Activated CD4-positive, alpha-beta T cell treated with anti-CD3 and anti-CD28 coated beads for 24 hours (primary cell): ENCODE data around the gene SYVN1.
A peak's percentile ranks its signal among the peaks of the same experiment; 100 is the strongest.
"Not testable (repeated sequence)": the region's sequence is repeated elsewhere in the genome, so short reads cannot be mapped to it uniquely, and the experiment has no call there.

Experiments
- DNase-seq, 2 donors: peaks; one replicate each; pipeline ENCODE4 v3.0.0-alpha.2; 2020; ENCODE audit warnings: low read depth in 2 of 2

SYVN1 gene

DNA sequence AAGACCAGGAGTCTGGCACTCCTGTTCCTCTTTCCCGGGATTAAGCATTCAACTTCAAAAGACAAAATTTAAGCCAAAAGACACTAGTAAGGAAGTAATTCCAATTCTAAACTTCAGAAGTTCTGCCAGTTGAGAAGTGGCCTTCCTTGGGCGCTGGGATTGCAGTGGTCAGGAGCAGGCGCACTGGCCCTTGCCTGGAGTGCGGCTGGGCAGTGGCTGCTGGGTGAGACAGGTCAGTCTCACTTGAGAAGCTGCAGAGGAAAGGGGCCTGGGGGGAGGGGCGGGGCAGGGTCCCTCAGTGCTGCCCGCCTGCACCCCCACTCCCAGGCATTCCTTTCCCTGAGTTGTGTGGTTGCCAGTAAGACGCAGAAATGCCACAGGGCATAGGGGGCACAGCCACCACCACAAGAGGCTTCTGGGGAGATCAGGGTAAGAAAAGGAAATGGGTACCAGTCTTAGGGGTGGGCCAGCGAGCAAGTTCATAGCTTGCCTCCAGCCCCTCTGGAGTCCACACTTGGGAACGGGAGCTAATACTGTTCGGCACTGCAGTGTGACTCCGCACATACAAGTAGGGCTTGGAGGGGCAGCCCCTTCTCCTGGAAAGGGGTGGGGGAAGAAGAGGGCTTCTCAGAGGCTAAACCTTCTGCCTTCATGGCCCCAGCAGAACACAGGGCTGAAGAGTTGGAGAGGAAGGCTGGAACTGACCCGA lies 6.7 kb downstream of the SYVN1 start:
- DNase-seq = no peak

- no peak for DNase-seq
Observed at GRCh38 chr11:65126624-65127274, 7.6 kb downstream of the SYVN1 start.

- DNase-seq = no peak
Observed at GRCh38 chr11:65125197-65126056, 8.9 kb downstream of the SYVN1 start.

- DNase-seq = no peak
Observed at GRCh38 chr11:65124480-65125196, 9.7 kb downstream of the SYVN1 start.

- DNase-seq = peak; percentile 97 to 99
Observed at GRCh38 chr11:65121865-65122696, 12.2 kb downstream of the SYVN1 start, which contains the start of the genes FAU and MRPL49. FAU (minus strand) TSS chr11:65122134; CDS start chr11:65121813, 321 bp downstream. MRPL49 (plus strand) TSS chr11:65122321; CDS start chr11:65122347, 26 bp downstream.

- DNase-seq = no peak
Observed at GRCh38 chr11:65121447-65121864, 12.9 kb downstream of the SYVN1 start.

DNA sequence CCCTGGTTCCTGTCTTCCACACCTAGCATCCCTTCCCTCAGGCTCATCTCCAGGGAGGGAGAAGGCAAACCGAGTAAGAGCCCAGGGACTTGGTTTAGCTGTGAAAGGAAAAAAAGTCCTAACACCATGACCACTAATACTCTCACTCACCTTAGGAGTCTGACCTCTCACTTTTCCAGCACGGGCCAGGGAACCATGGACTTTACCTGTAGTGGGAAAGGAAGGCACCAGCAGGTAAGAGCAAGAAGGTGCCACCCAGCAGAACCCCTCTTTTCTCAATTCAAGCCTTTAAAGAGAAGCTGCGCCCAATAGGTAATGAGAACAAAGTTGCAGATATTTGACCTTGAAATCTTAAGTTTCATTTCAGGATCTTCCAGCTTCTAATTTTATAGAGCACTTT lies 13.5 kb downstream of the SYVN1 start:
- DNase-seq = no peak

GRCh38 chr11:65119670-65119995 lies 14.7 kb downstream of the SYVN1 start:
- no peak for DNase-seq

DNA sequence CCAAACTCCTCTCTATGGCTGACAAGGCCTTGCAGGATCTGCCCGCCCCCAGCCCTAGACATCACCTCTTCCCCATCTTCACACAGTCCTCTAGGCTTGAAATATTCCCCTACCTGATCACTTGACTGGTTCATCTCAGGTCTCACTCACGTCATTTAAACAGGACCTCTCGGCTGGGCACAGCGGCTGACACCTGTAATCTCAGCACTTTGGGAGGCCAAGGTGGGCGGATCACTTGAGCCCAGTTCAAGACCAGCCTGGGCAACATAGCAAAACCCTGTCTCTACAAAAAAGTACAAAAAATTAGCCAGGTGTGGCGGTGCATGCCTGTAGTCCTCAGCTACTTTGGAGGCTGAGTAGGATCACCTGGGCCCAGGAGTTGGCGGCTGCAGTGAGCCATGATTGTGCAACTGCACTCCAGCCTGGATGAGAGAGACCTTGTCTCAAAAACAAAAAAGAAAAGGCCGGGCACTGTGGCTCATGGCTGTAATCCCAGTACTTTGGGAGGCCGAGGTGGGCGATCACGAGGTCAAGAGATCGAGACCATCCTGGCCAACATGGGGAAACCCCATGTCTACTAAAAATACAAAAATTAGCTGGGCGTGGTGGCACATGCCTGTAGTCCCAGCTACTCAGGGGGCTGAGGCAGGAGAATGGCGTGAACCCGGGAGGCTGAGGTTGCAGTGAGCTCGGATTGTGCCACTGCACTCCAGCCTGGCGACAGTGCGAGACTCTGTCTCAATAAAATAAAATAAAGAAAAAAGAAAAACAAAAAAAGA lies 15.2 kb downstream of the SYVN1 start:
- not testable (repeated sequence) for DNase-seq

GRCh38 chr11:65118097-65118837 lies 16.1 kb downstream of the SYVN1 start:
- no peak for DNase-seq

DNA sequence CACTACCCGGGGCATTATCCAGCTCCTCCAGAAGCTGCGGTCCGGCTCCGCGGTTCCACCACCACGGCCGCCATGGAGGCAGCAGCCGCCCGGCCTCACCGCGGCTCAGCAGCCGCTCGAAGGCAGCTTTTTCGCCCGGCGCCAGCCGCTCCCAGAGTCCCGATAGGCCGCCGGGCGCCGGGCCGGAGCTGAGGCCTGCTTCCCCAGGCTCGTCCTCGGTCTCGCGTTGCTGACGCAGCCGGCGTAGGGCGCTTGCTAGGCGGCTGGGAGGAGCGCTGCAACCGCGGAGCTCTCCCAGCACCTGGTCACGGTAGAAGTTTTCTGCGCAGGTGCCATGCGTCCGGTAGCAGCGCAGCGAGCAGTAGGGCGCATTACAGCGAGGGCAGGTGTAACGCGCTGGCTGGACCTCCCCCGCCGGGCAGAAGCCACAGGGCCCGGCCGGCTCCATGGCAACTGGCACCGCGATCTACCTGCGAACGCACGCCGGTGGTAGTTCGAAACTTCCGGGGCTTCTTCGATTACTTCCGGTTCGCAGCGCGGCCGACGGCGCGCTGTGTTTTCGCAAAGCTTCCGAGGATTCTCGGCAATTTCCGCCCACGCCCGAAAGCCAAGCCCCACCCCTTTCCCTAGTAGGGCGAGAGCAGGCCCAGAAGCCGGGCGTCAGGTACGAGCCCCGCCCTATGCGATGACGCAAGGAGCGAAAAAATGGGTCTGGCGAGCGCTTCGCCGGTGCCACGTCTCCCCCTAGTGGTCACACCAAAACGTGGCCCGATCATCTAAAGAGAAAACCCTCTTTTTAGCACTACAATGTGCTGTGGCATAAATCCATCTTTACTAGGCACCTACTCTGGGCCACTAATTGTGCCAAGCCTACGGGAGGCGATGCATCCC lies 16.9 kb downstream of the SYVN1 start, which contains the start of gene ZNHIT2:
Gene ZNHIT2, minus strand, starts transcription at position 496 of the 891 bp plus-strand sequence. Its CDS starts 48 bp downstream, at position 448.
- DNase-seq = peak; percentile 100

DNA sequence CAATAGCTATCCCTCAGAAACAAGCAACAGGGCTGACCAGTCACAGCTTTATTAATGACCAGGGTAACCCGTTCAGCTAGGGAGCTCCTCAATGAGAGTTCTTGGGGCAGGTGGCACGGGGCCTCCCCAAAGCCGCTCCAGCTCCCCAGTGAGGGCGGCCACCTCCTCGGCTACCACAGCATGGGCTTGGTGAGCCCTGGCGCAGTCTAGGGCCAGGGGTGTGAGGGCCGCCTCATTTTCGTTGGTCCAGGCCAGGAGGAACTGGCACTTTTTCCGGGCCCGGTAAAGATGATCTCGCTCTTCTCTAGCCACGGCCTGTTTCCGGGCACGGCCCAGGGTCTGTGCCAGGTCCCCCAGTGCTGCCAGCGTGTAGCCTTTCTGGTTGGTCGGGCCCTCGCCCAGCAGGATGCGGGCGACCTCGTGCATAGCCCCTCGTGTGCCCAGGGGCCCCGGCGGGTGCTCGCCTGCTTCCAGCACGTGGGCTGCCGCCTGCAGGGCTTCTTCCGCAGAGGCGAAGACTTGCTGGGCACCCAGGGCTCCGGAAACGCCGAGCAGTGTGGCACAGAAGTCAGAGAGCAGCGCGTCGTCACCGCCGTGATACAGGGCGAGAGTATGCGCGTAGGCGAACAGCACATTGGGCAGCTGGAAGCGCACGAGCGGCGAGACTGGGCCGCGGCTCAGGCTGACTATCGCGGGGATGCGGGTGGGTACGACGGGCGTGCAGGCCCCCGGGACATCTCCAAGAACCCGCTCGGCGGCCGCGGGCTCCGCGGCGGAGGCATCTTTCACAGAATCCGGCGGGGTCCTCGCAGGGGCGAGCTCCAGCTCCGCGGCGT lies 17.7 kb downstream of the SYVN1 start:
- DNase-seq = peak; percentile 35 to 52

- no peak for DNase-seq
Observed at GRCh38 chr11:65115361-65116082, 18.8 kb downstream of the SYVN1 start.

DNA sequence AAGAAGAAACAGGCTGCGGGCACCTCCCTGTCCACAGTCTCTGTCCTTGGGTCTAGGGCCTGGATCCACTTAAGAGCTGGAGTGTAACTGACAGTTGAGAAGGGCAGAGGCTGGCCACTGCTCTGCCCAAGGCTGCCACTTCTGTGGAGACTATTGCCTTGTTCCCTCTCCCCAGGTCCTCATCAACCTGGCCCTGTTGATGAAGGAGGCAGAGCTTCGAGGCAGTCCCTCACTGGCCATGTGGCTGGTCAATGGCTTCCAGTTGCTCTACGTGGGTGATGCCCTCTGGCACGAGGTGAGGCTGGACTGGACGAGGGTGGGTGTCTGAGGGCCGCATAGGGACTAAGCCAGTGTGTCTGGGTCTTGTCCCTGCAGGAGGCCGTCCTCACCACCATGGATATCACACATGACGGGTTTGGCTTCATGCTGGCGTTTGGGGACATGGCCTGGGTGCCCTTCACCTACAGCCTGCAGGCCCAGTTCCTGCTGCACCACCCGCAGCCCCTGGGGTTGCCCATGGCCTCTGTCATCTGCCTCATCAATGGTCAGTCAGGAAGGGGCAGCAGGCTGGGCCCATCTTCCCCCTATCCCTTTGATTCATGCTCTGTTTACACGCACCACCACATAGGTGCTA lies 19.7 kb downstream of the SYVN1 start:
- DNase-seq = no peak

GRCh38 chr11:65113839-65114238 lies 20.5 kb downstream of the SYVN1 start:
- DNase-seq = no peak

DNA sequence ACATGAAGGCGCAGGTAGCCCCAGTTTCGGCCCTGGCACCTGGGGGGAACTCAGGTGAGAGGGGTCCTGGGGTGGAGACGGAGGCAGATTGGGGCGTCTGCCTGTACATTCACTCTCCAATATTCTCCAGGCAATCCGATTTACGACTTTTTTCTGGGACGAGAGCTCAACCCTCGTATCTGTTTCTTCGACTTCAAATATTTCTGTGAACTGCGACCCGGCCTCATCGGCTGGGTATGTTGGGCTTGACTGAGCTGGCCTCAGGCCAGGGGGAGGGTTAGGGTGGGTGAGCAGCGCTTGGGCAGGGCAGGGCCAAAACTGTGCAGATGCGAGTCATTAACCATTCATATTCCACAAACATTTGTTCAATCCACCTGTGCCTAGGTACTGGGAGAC lies 21.0 kb downstream of the SYVN1 start:
- no peak for DNase-seq
